HG02642 (cell line): Measurements from ENCODE around the gene SNX18.

Source experiments
- ATAC-seq: cut with Tn5 transposase; IDR thresholded peaks from one replicate; pipeline ENCODE4 v1.9.1; 2021; ENCODE audit warnings: mild to moderate bottlenecking; ENCODE audit not compliant: unreplicated experiment, poor library complexity

The SNX18 gene

DNA sequence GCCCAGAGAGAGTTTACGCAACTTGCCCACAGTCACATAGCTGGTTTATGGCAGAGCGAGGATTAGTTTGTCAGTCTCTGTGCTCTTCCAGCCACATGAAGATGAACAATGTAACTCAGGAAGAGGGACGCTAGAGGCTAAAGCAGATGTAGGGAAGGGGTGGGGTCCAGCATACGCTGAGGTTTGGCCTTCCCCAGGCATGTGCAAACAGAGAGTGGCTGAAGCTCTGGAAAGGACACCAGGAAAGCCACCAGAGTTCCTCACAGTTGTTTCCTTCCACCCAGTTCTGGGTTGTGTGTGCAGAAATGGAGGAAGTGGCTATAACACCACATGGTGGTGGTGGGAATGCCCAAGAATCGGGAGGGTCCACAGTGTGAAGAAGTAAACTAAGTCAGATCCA is 60.0 kb downstream of the SNX18 start:
- ATAC-seq: no peak

DNA sequence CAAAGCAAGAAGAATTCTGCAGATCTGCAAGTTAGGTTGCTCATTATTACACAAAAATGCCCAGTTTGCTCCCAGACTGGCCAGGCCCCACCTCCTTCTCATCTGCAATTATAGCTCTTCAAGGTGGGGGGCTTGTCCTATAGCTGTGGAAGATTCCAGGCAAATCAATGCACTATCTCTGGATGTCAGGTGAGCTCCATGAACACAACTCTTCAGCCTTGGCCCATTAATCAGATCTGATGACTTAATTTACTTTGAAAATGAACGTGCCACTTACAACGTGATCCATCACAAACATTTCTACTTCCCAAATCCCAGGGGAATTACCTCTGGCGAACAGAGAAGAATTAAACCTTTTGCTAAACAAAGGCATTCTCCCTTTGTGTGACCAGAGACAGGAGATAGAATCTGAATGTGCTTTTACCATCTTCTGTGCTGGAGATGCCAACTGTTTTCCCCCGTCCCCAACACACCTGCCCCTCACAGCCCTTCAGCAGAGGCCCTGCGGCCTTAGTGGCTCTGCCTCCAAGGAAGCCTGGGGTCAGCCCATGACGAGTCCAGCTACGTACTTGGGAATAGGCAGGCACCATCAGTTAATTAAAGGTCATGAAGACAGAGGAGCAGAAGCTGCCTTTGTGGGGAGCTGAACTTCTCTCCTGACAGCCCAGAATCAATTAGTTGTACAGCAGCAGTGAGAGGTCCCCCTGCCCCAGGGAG is 60.5 kb downstream of the SNX18 start:
- ATAC-seq: no peak

DNA sequence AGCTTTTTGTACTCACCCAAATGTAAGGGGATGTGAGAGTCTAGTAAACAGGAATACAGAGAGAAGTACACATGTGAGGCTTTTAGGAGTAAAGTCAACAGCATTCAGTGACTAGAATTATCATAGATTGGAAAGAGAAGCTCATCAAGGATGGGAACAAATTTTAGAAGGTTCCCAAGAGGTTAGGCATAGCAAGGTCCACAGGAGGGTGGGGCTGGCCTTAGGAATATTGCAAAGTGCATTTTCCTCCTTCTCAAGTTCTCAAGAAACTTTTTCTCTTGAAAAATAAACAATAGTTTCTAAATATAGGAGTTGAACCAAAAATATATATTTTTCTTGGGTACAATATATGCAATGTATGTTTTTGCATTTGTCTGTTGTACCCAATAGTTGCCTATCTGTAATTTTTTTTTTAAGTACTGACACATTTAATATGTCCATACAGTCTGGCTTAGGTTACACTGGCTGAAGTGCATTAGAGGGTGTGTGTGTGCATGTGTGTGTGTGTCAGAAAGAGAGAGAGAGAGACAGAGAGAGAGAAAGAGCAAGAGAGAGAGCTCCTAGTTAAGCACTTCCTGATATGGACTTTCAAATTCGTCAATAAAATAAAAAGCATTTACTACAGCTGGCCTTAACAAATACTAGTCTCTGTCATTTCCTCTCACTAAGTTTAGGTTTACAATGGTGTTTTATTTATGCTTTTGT is 62.2 kb downstream of the SNX18 start:
- ATAC-seq: no peak

DNA sequence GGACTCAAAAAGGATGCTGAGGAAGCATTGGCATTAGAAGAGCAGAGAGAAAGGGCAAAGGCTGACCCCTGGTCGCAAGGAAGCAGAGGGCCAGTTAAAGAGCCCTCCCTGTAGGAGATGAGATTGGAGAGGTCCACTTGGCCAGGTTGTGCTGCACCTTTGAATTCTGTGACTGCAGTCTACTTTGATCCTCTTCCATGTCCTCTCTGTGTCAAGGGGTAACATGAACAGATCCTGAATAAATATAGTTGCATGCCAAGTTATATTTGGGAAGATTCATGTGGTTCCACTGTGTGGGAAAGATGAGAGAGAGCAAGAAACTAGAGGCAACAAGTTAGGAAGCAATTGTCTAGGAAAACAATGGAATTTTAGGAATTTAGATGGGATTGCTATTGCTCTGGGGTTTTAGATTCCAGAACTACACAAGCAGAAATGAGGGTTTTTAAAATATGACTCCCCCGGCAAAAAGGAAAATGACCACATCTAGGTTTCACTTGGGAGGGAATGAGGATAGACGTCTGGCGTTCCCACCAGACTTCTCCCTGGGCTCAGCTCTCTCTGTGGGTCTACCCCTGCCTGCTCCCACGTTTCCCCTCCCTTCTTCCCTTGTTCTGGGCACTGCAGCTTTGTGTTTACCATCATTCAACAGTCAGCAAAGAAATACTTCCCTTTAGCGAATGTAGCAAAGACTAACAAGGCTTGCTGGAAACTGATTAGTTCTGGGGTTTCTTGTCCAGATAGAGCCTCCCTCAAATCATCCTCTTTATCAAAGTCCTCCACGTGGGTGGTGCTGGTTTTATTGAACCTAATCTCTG is 63.6 kb downstream of the SNX18 start:
- ATAC-seq: no peak

DNA sequence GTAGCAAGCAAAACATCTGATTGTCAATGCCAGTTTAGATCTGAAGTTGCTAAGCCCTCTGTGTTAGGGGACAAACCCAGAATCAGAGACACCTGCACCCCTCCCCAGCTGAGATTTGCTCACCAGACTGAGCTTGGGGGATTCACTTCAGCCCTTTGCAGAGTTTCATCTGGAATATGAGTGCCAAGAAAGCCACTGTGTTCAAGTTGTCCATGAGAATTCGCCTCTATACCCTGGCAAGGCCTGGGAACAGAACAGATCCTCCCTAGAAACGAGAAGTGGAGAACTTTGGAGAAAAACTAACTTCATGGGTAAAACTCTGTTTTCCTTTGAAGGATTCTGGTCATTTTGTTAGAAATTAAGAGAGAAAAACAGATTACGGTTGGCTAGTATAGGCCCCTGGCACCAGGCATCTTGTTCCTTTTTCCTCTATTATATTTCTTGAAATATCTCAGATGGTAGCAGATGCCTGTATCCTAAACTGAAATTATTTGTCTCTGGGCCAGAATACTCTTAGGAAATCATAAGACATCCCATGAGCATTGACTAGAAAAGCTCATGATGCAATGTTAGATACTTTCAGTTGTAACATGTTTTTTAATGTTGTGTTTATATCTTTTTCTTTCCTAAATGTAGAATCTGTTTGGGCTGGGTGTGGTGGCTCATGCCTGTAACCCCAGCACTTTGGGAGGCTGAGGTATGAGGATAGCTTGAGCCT is 64.4 kb downstream of the SNX18 start:
- no peak for ATAC-seq

DNA sequence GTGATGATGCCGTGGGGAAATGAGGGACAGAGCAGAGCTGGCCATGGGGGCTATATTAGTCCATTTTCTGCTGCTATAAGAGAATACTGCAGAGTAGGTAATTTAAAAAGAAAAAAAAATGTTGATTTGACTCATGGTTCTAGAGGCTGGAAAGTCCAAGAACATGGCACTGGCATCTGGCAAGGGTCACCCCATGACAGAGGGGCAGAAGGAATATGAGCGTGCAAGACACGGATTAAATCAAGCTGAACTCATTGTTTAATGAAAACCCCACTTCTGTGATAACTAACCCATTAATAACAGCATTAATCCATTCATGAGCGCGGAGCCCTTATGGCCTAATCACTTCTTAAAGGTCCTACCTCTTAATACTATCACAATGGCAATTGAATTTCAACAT is 68.8 kb downstream of the SNX18 start:
- ATAC-seq: no peak

DNA sequence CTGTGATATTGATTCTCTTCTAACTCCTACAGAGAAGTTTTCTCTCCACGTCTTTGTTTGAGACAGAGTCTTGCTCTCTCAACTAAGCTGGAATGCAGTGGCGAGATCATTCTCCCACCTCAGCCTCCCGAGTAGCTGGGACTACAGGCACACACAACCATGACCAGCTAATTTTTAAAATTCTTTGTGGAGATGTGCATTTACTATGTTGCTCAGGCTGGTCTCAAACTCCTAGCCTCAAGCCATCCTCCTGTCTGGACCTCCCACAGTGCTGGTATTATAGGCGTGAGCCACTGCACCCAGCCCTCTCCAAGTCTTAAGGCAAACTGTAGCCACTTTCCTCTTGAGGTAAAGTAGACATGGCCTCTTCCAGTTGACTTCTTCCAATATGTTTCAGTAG is 72.2 kb downstream of the SNX18 start:
- ATAC-seq: no peak

DNA sequence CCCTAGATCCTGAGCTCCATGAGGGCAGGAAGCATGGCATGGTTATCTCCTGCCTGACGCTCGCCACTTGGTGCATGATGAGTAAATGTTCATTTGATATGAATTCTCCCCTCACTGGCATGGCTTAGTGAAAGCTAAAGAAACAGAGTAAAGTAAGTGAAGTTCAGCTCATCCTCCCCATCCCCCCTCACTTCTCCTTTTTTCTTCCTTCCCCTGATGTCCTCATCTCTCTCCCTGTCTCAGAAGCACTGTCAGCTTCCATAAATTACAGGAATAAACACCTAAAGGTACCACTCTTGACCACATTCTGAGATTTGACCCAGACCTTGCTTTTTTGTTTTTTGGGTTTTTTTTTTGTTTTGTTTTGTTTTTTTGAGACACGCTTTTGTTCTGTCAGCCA is 73.3 kb downstream of the SNX18 start:
- no peak for ATAC-seq

DNA sequence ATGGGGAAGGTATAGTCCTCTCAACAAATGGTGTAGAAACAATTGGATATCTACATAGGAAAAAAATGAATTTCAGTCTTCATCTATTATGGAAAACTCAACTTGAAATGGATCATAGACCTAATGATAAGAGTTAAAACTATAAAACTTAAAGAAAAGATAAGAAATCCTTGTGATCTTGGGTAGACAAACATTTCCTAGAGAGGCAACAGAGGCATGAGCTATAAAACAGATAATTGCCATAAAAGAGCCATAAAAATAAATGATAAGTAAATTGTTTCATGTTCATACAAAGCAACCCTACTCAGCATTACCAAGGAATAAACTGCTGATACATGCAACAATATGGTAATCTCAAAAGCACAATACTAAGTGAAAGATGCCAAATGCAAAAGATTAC is 76.2 kb downstream of the SNX18 start:
- no peak for ATAC-seq

DNA sequence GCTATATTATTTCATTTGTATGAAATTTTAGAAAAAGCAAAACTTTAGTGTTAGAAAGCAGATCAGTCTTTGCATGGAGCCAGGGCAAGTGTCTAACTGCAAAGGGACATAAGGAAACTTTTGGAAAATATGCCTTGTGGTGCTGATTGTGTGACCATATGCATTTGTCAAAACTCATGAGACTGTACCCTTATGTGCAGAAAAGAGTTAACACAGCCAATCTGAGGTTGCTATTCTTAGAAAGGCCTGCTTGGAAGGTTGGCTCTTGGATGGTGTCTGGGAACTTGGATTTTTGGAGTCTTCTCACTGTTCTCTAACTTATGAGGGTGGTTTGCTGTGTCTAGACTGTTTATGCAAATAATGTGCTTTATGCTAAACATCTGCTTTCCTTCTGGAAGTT is 76.6 kb downstream of the SNX18 start:
- no peak for ATAC-seq

DNA sequence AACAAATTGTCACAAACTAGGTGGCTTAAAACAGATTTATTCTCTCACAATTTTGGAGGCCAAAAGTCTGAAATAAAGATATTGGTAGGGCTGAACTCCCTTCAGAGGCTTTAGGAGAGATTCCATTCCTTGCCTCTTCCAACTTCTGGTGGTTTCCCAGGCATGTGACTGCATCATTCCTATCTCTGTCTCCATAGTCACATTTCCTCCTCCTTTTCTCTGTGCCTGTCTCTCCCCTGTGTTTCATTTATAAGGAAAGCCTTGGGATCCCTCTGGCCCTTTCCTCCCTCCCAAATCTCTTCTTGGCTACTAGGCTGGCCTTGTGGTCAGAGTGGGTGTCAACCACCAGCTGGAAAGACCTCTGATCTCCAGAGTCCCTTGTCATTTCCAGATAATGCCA is 78.2 kb downstream of the SNX18 start:
- ATAC-seq: no peak
